Loucy (cell line): Measurements from ENCODE around the gene ASTN2.

ENCODE experiments used
- H2AFZ ChIP-seq: fragments of 200-600 bp; sonication (generic); 2 replicates; pipeline ENCODE4 v1.6.0; 2016; ENCODE audit warnings: antibody characterized with exemption, mild to moderate bottlenecking, low read length, moderate library complexity
- H3F3A ChIP-seq: fragments of 200-600 bp; 2 replicates; pipeline ENCODE4 v1.6.0; 2016; ENCODE audit warnings: antibody characterized with exemption, low read depth, mild to moderate bottlenecking
- H3K27me3 ChIP-seq: fragments of 200-600 bp; sonication (generic); 2 replicates; pipeline ENCODE4 v1.6.1; 2014; ENCODE audit warnings: low read length, mild to moderate bottlenecking; ENCODE audit not compliant: insufficient read depth, poor library complexity, severe bottlenecking
- H3K36me3 ChIP-seq: fragments of 200-600 bp; sonication (generic); 2 replicates; pipeline ENCODE4 v1.6.1; 2016; ENCODE audit warnings: low read length; ENCODE audit not compliant: insufficient read depth
- H3K4me1 ChIP-seq: fragments of 200-600 bp; sonication (generic); 2 replicates; pipeline ENCODE4 v1.5.1; 2014; ENCODE audit warnings: low read length, mild to moderate bottlenecking; ENCODE audit not compliant: insufficient read depth, poor library complexity, severe bottlenecking
- H3K4me2 ChIP-seq: fragments of 200-600 bp; sonication (generic); 2 replicates; pipeline ENCODE4 v1.6.0; 2014; ENCODE audit warnings: antibody characterized with exemption, low read length, low read depth, mild to moderate bottlenecking; ENCODE audit not compliant: poor library complexity, severe bottlenecking
- H3K4me3 ChIP-seq: fragments of 200-600 bp; sonication (generic); 2 replicates; pipeline ENCODE4 v1.5.1; 2014; ENCODE audit warnings: low read length, mild to moderate bottlenecking, mixed read lengths; ENCODE audit not compliant: poor library complexity, severe bottlenecking
- H3K79me2 ChIP-seq: fragments of 200-600 bp; sonication (generic); 2 replicates; pipeline ENCODE4 v1.6.1; 2014; ENCODE audit warnings: low read length; ENCODE audit not compliant: insufficient read depth
- H3K9ac ChIP-seq: fragments of 200-600 bp; sonication (generic); 2 replicates; pipeline ENCODE4 v1.6.0; 2014; ENCODE audit warnings: mild to moderate bottlenecking, low read depth, low read length, moderate library complexity; ENCODE audit not compliant: poor library complexity, severe bottlenecking
- H3K9me2 ChIP-seq: fragments of 200-600 bp; sonication (generic); replicated peaks from 2 replicates; pipeline ENCODE4 v1.6.1; 2016; ENCODE audit warnings: low read depth, low read length, mixed read lengths
- H3K9me3 ChIP-seq: fragments of 200-600 bp; sonication (generic); 2 replicates; pipeline ENCODE4 v1.6.1; 2014; ENCODE audit warnings: mild to moderate bottlenecking, antibody characterized with exemption, low read length, low read depth; ENCODE audit not compliant: insufficient read depth
- H4K20me1 ChIP-seq: fragments of 200-600 bp; sonication (generic); 2 replicates; pipeline ENCODE4 v1.6.0; 2014; ENCODE audit warnings: antibody characterized with exemption, low read length, mild to moderate bottlenecking; ENCODE audit not compliant: insufficient read depth, poor library complexity, severe bottlenecking
- CTCF ChIP-seq: fragments of 200-600 bp; sonication (generic); conservative IDR thresholded peaks from 2 replicates; pipeline ENCODE4 v1.5.1; 2014; ENCODE audit warnings: mild to moderate bottlenecking, antibody characterized with exemption, low read length
- EZH2phosphoT487 ChIP-seq: fragments of 200-600 bp; IDR thresholded peaks from 2 replicates; pipeline ENCODE4 v1.6.1; 2018; ENCODE audit warnings: antibody characterized with exemption, mild to moderate bottlenecking, moderate library complexity, borderline replicate concordance

ASTN2 gene

GRCh38 chr9:116627433-116627832, 787.4 kb downstream of the ASTN2 start:
- Histone ChIP-seq H3K4me3 (no peak overlapping the region), H3F3A (no peaks in the 10 kb centered on the region), H3K36me3 (no peaks in the 10 kb centered on the region), H3K4me2 (no peak overlapping the region), H3K9ac (no peak overlapping the region), H3K27me3 (no peaks in the 10 kb centered on the region), H3K9me2 (no peaks in the 10 kb centered on the region), H4K20me1 (no peaks in the 10 kb centered on the region), H2AFZ (no peak overlapping the region), H3K4me1 (no peaks in the 10 kb centered on the region), H3K9me3 (no peaks in the 10 kb centered on the region), H3K79me2 (no peaks in the 10 kb centered on the region)
- TF ChIP-seq EZH2phosphoT487: no peak
- no peak for TF ChIP-seq CTCF

DNA sequence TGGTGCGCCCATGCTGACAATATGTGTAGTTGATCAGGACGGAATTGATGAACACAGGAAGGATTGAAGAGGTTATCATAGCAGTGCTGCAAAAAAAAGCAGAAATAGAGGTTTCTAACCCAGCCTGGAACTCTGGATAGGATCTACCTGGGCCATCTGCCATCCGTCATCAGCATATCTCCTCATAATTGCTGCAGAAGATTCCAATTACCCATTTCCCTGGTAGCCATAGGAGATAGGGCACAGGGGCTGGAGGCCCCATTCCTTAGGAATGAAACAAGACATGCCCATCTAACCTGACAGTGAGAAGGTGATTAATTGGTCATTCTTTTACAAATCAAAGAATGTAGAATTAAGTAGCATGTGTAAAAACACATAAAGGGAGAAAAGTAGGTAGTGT, 788.1 kb downstream of the ASTN2 start:
- no peak overlapping the region for H3K4me3 ChIP-seq
- H4K20me1 ChIP-seq: no peaks in the 10 kb centered on the region
- no peak overlapping the region for H3K4me2 ChIP-seq
- TF ChIP-seq EZH2phosphoT487: no peak
- TF ChIP-seq CTCF: no peak
- H2AFZ ChIP-seq: no peak overlapping the region
- H3K9ac ChIP-seq: no peak overlapping the region
- H3K9me3 ChIP-seq: no peaks in the 10 kb centered on the region
- H3F3A ChIP-seq: no peaks in the 10 kb centered on the region
- H3K79me2 ChIP-seq: no peaks in the 10 kb centered on the region
- H3K36me3 ChIP-seq: no peaks in the 10 kb centered on the region
- no peaks in the 10 kb centered on the region for H3K9me2 ChIP-seq
- no peaks in the 10 kb centered on the region for H3K27me3 ChIP-seq
- no peaks in the 10 kb centered on the region for H3K4me1 ChIP-seq

DNA sequence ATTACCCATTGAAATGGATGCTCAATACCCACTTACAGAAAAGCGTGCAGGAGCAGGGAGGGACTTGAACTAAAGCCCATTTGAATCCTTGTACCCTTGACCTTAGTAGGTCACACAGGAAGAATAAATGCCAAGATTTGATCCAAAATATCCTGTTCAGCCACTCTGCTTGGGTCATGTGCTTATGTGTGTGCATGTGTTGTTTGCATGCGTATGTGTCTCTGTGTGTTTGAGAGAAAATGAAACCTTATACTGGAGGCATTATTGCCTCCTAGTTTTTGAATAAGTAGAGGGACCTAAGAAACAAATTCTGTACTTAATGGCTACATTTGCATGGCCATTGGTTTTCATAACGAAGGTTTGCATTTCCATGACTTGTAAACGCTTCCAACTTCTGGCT, 791.1 kb downstream of the ASTN2 start:
- H3K9me2 ChIP-seq: no peaks in the 10 kb centered on the region
- no peak overlapping the region for H2AFZ ChIP-seq
- no peaks in the 10 kb centered on the region for H3K79me2 ChIP-seq
- H3K4me3 ChIP-seq: no peak overlapping the region
- H3K9ac ChIP-seq: no peak overlapping the region
- H3K4me1 ChIP-seq: no peaks in the 10 kb centered on the region
- TF ChIP-seq CTCF (no peak), EZH2phosphoT487 (no peak)
- H4K20me1 ChIP-seq: no peaks in the 10 kb centered on the region
- H3K9me3 ChIP-seq: no peaks in the 10 kb centered on the region
- H3F3A ChIP-seq: no peaks in the 10 kb centered on the region
- H3K4me2 ChIP-seq: no peak overlapping the region
- no peaks in the 10 kb centered on the region for H3K27me3 ChIP-seq
- H3K36me3 ChIP-seq: no peaks in the 10 kb centered on the region
